B cell (primary cell): ENCODE data around the gene FAF2. TPM values are rescaled to one million over a fixed set of nuclear protein-coding genes. Genes with fewer than 3 reads are reported as not detected.

Experiments used
- ATAC-seq: fragments of 200-7000 bp; cut with Tn5 transposase; one replicate; pipeline ENCODE4 v1.10.0; 2021; ENCODE audit warnings: low read depth, mild to moderate bottlenecking, moderate number of reproducible peaks, moderate library complexity
- CTCF ChIA-PET: fragments of 350-600 bp; sonication (Branson Sonifier 250); formaldehyde crosslinking; loops from one replicate; lab custom pipeline; 2021; ENCODE audit warnings: antibody characterized with exemption, inconsistent platforms; lab: Charles Lee
- POLR2A ChIA-PET: fragments of 350-600 bp; sonication (Branson Sonifier 250); formaldehyde crosslinking; loops from one replicate; lab custom pipeline; 2021; ENCODE audit warnings: antibody characterized with exemption; lab: Charles Lee
- DNase-seq: peaks from one replicate; pipeline ENCODE4 v3.0.0; 2013
- H2AFZ ChIP-seq: 2 replicates; pipeline ENCODE4 v1.6.1; 2012; ENCODE audit warnings: mild to moderate bottlenecking, low read depth, low read length; ENCODE audit not compliant: insufficient read depth, poor library complexity, severe bottlenecking
- H3K27ac ChIP-seq, 2 donors: 1 replicate in 1 of 2; 2 replicates in 1 of 2; pipeline ENCODE4 v1.5.1; 2012 to 2013; ENCODE audit warnings: low read length in 2 of 2, mild to moderate bottlenecking in 2 of 2, moderate library complexity in 1 of 2
- H3K27me3 ChIP-seq, 4 experiments: fragments of 200-600 bp in 1 of 4; sonication (generic) in 1 of 4; replicated peaks in 1 of 4; 1 replicate in 2 of 4; 2 replicates in 2 of 4; pipeline versions ENCODE4 v1.6.1 to v1.7.0; 2013 to 2016; ENCODE audit warnings: low read length in 3 of 4, mild to moderate bottlenecking in 2 of 4, mixed read lengths in 1 of 4, moderate library complexity in 1 of 4; ENCODE audit not compliant: insufficient read depth in 4 of 4, control insufficient read depth in 3 of 4; ENCODE audit errors: control extremely low read depth in 1 of 4
- H3K36me3 ChIP-seq, 2 experiments: replicated peaks in 1 of 2; 1 replicate in 1 of 2; 2 replicates in 1 of 2; pipeline versions ENCODE4 v1.6.1 to v1.7.1; 2013; ENCODE audit warnings: low read length in 1 of 2; ENCODE audit not compliant: insufficient read depth in 2 of 2, control insufficient read depth in 1 of 2; ENCODE audit errors: control extremely low read depth in 1 of 2, extremely low read depth in 1 of 2
- H3K4me1 ChIP-seq, 2 donors: fragments of 200-600 bp in 1 of 2; sonication (generic) in 1 of 2; 1 replicate in 1 of 2; 2 replicates in 1 of 2; pipeline versions ENCODE4 v1.5.1 to v1.6.1; 2013 to 2017; ENCODE audit warnings: low read length in 2 of 2; ENCODE audit not compliant: control insufficient read depth in 2 of 2, insufficient read depth in 2 of 2
- H3K4me2 ChIP-seq: replicated peaks from 2 replicates; pipeline ENCODE3; 2012; ENCODE audit warnings: mild to moderate bottlenecking, low read depth, low read length; ENCODE audit not compliant: poor library complexity, severe bottlenecking
- H3K4me3 ChIP-seq, 5 experiments: fragments of 200-600 bp in 1 of 5; sonication (generic) in 1 of 5; 1 replicate in 3 of 5; 2 replicates in 2 of 5; pipeline versions ENCODE4 v1.5.1 to v1.7.0; 2011 to 2016; ENCODE audit warnings: low read length in 4 of 5, mild to moderate bottlenecking in 4 of 5, low read depth in 2 of 5, control low read depth in 1 of 5, moderate library complexity in 1 of 5; ENCODE audit not compliant: insufficient read depth in 1 of 5; ENCODE audit errors: control extremely low read depth in 1 of 5, extremely low read depth in 1 of 5
- H3K79me2 ChIP-seq: fragments of 200-600 bp; sonication (generic); one replicate; pipeline ENCODE4 v1.6.0; 2016; ENCODE audit warnings: low read length; ENCODE audit not compliant: control insufficient read depth, insufficient read depth
- H3K9ac ChIP-seq: fragments of 200-600 bp; sonication (generic); 2 replicates; pipeline ENCODE4 v1.6.1; 2017; ENCODE audit warnings: mild to moderate bottlenecking, low read length, moderate library complexity
- H3K9me3 ChIP-seq, 3 donors: one replicate each; pipeline versions ENCODE4 v1.6.1 to v1.7.1; 2013; ENCODE audit warnings: low read length in 2 of 3; ENCODE audit not compliant: control insufficient read depth in 2 of 3, insufficient read depth in 1 of 3; ENCODE audit errors: control extremely low read depth in 1 of 3
- H4K20me1 ChIP-seq: 2 replicates; pipeline ENCODE4 v1.6.0; 2012; ENCODE audit warnings: mild to moderate bottlenecking, low read length; ENCODE audit not compliant: insufficient read depth, control insufficient read depth, poor library complexity, severe bottlenecking
- H3K27ac Mint-ChIP-seq: one replicate; pipeline ENCODE4 v1.8.0; 2021; ENCODE audit warnings: mixed read lengths
- H3K27me3 Mint-ChIP-seq: one replicate; pipeline ENCODE4 v1.8.0; 2021; ENCODE audit warnings: mixed read lengths
- H3K4me1 Mint-ChIP-seq: one replicate; pipeline ENCODE4 v1.8.0; 2021; ENCODE audit warnings: mixed read lengths
- H3K4me3 Mint-ChIP-seq: one replicate; pipeline ENCODE4 v1.8.0; 2021; ENCODE audit warnings: mixed read lengths
- H3K9me3 Mint-ChIP-seq: one replicate; pipeline ENCODE4 v1.8.0; 2022; ENCODE audit warnings: mixed read lengths; ENCODE audit not compliant: insufficient read depth
- EZH2 ChIP-seq: IDR thresholded peaks from 2 replicates; pipeline ENCODE4 v1.6.1; 2012; ENCODE audit warnings: borderline replicate concordance, low read depth, mild to moderate bottlenecking, moderate library complexity, low read length; ENCODE audit not compliant: insufficient read depth, poor library complexity, severe bottlenecking
- WGBS: methylation state at CpG from one replicate; pipeline ENCODE4 v1.1.5; 2013; ENCODE audit warnings: missing lambda C conversion rate; ENCODE audit not compliant: insufficient coverage; 5-methylcytosine and 5-hydroxymethylcytosine counted together
- intact Hi-C: fragments of 100-400 bp; cut with micrococcal nuclease; formaldehyde crosslinking; loops from one replicate; pipeline ENCODE4 v1.10.0; 2022
- polyA plus RNA-seq: library from polyadenylated mRNA; depleted of rRNA; stranded (reverse); fragments of >200 nt; gene quantifications from 2 replicates; pipeline ENCODE4 v1.2.3, GENCODE V29; 2012
- total RNA-seq, 2 donors: library from RNA; stranded (reverse); fragments of 120-200 nt in 1 of 2; gene quantifications; 1 replicate in 1 of 2; 2 replicates in 1 of 2; pipeline versions ENCODE4 v1.2.3 to v1.2.4, GENCODE V29; 2013 to 2022
- TF ChIP-seq, protein P1 (sequence below): fragments of 200-600 bp; IDR thresholded peaks from one replicate; pipeline ENCODE4 v1.8.0; 2022; ENCODE audit warnings: antibody characterized with exemption, mild to moderate bottlenecking

Gene FAF2
- total and polyA plus RNA-seq, 2 donors (not counting 1 experiment from before 2014, with no cell fraction given) = 10.9 to 35.1 TPM

DNA sequence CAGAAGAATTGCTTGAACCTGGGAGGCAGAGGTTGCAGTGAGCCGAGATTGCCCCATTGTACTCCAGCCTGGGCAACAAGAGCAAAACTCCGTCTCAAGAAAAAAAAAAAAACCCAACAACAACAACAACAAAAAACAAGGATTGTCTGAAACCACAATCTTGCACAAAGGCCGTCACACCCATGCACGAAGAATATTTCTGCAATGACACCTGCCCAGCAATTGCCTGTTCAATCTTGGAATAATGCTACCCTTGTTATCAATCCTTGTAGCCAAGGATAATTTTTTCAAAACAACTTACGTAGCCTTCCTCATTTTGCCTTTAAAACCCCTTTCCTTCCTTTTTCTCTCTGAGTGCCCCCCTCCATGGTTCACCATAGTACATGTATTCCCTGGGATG, 28.1 kb upstream of the FAF2 start:
- no peaks in the 10 kb centered on the region for H3K9me3 Mint-ChIP-seq
- Histone ChIP-seq H3K4me1 (peaks cover 14 to 17% of the 10 kb centered on the region in 2 donors), H3K79me2 (peaks cover 24% of the 10 kb centered on the region), H3K27ac (no peak overlapping the region), H3K9me3 (no peaks in the 10 kb centered on the region), H3K4me3 (no peak overlapping the region), H4K20me1 (no peaks in the 10 kb centered on the region), H3K9ac (no peak overlapping the region), H3K4me2 (no peak overlapping the region), H3K27me3 (no peaks in the 10 kb centered on the region), H2AFZ (no peak overlapping the region), H3K36me3 (no peaks in the 10 kb centered on the region)
- CTCF ChIA-PET = no interaction called here
- 92% methylated on average over 3 of the region's 5 CpGs for WGBS
- DNase-seq = no peak
- no peak for ATAC-seq
- no peak for TF ChIP-seq EZH2
- TF ChIP-seq, protein P1, sequence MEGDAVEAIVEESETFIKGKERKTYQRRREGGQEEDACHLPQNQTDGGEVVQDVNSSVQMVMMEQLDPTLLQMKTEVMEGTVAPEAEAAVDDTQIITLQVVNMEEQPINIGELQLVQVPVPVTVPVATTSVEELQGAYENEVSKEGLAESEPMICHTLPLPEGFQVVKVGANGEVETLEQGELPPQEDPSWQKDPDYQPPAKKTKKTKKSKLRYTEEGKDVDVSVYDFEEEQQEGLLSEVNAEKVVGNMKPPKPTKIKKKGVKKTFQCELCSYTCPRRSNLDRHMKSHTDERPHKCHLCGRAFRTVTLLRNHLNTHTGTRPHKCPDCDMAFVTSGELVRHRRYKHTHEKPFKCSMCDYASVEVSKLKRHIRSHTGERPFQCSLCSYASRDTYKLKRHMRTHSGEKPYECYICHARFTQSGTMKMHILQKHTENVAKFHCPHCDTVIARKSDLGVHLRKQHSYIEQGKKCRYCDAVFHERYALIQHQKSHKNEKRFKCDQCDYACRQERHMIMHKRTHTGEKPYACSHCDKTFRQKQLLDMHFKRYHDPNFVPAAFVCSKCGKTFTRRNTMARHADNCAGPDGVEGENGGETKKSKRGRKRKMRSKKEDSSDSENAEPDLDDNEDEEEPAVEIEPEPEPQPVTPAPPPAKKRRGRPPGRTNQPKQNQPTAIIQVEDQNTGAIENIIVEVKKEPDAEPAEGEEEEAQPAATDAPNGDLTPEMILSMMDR = no peak
- peaks cover 14% of the 10 kb centered on the region for H3K4me1 Mint-ChIP-seq
- H3K4me3 Mint-ChIP-seq = no peak overlapping the region
- peaks cover 15% of the 10 kb centered on the region for H3K27me3 Mint-ChIP-seq
- POLR2A ChIA-PET = interaction anchor here (0.5 kb wide), 1 partner anchor 117 kb away, joined by 3 read pairs; the partner anchor contains the start of gene RNF44
- intact Hi-C loops = no loop called here
- no peak overlapping the region for H3K27ac Mint-ChIP-seq

DNA sequence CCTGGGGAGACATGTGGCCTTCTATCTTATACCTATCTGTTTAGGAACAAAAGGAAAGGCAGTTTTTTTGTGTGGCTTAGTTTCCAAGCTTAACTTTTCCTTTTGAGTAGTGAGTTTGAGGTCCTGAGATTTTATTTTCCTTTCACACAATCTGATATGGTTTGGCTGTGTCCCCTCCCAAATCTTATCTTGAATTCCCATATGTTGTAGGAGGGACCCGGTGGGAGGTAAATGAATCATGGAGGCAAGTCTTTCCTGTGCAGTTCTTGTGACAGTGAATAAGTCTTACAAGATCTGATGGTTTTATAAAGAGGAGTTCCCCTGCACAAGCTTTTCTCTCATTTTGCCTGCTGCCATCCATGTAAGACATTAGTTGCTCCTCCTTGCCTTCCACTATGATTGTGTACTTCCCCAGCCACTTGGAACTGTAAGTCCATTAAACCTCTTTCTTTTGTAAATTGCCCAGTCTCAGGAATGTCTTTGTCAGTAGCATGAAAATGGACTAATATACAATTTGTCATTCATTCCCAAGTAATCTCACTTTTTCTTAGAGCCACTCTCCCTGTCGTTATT, 27.1 kb upstream of the FAF2 start:
- Histone ChIP-seq H3K9ac (no peak overlapping the region), H3K4me1 (peaks cover 7 to 8% of the 10 kb centered on the region in 2 donors), H3K4me3 (no peak overlapping the region), H3K27me3 (no peaks in the 10 kb centered on the region), H3K27ac (no peak overlapping the region), H3K79me2 (peaks cover 18% of the 10 kb centered on the region), H4K20me1 (no peaks in the 10 kb centered on the region), H3K9me3 (peaks cover 0 to 3% (median 0%) of the 10 kb centered on the region in 3 donors), H3K4me2 (no peak overlapping the region), H2AFZ (no peak overlapping the region), H3K36me3 (no peaks in the 10 kb centered on the region)
- Mint-ChIP-seq H3K27ac (no peak overlapping the region), H3K4me3 (no peak overlapping the region), H3K4me1 (peaks cover 8% of the 10 kb centered on the region), H3K27me3 (peaks cover 15% of the 10 kb centered on the region), H3K9me3 (no peaks in the 10 kb centered on the region)
- CTCF ChIA-PET = no interaction called here
- POLR2A ChIA-PET = interaction anchor here (0.7 kb wide), 1 partner anchor 35 kb away, joined by 6 read pairs; no protein-coding TSS in a partner anchor
- intact Hi-C loops = no loop called here
- ATAC-seq (no peak), DNase-seq (no peak)
- no peak for TF ChIP-seq EZH2
- TF ChIP-seq, protein P1 = no peak
- WGBS = no CpG with 5 or more reads among the region's 2 CpGs
